DND-41 (cell line): ENCODE measurements around the gene CENPC.

ENCODE experiments used
- EZH2 ChIP-seq: IDR thresholded peaks from 3 replicates; pipeline ENCODE4 v1.6.1; 2012; ENCODE audit warnings: borderline replicate concordance, low read depth, mild to moderate bottlenecking, moderate library complexity, low read length, inconsistent platforms; ENCODE audit not compliant: severe bottlenecking
- TF ChIP-seq, protein P1 (sequence below): IDR thresholded peaks from 2 replicates; pipeline ENCODE4 v1.5.1; 2012; ENCODE audit warnings: borderline replicate concordance, low read length, moderate library complexity, mild to moderate bottlenecking; ENCODE audit not compliant: poor library complexity, severe bottlenecking; ENCODE audit errors: extremely low read depth

DNA sequence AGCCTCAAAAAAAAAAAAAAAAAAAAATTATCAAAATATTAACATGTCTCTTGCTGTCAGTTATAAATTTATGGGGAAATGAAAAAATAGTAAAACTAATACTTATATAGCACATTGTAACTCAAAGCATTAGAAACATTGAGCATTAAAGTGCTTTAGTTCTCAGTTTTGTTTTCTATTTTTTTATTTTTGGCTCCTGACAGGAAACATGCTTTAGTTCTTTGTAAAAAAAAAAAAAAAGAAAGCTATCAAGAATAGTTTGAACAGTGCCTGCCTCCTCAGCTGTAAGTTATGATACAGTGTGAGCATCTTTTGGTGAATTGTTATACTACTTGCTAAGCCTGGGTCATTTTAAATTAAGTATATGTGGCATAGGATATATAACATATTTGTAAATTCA lies 5.1 kb upstream of the CENPC start:
- TF ChIP-seq, protein P1, sequence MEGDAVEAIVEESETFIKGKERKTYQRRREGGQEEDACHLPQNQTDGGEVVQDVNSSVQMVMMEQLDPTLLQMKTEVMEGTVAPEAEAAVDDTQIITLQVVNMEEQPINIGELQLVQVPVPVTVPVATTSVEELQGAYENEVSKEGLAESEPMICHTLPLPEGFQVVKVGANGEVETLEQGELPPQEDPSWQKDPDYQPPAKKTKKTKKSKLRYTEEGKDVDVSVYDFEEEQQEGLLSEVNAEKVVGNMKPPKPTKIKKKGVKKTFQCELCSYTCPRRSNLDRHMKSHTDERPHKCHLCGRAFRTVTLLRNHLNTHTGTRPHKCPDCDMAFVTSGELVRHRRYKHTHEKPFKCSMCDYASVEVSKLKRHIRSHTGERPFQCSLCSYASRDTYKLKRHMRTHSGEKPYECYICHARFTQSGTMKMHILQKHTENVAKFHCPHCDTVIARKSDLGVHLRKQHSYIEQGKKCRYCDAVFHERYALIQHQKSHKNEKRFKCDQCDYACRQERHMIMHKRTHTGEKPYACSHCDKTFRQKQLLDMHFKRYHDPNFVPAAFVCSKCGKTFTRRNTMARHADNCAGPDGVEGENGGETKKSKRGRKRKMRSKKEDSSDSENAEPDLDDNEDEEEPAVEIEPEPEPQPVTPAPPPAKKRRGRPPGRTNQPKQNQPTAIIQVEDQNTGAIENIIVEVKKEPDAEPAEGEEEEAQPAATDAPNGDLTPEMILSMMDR, result no peak
- no peak for TF ChIP-seq EZH2
